PC-9 (cell line): Measurements from ENCODE around the gene SV2A. TPM values are rescaled to one million over a fixed set of nuclear protein-coding genes. Genes with fewer than 3 reads are reported as not detected.
A peak's percentile ranks its signal among the peaks of the same experiment; 100 is the strongest.
"Not testable (repeated sequence)": the region's sequence is repeated elsewhere in the genome, so short reads cannot be mapped to it uniquely, and the experiment has no call there.

Experiments
- BruUV-seq: library from RNA; stranded (reverse); fragments of 400-500 nt; replicated peaks from 2 replicates; lab custom pipeline; 2021; lab: Mats Ljungman, UMichigan
- CTCF ChIA-PET: fragments of 300-600 bp; sonication (Branson Sonifier 250); formaldehyde crosslinking; loops from one replicate; lab custom pipeline; 2022; ENCODE audit warnings: antibody characterized with exemption; lab: Charles Lee
- POLR2A ChIA-PET: fragments of 300-600 bp; sonication (Branson Sonifier 250); formaldehyde crosslinking; loops from one replicate; lab custom pipeline; 2022; ENCODE audit warnings: antibody characterized with exemption; ENCODE audit not compliant: unreplicated experiment; lab: Charles Lee
- DNase-seq, 2 experiments: peaks; one replicate each; pipeline versions ENCODE4 v3.0.0 to v3.0.0-alpha.2; 2015 to 2022; ENCODE audit warnings: mixed read lengths in 1 of 2
- H2AFZ ChIP-seq: fragments of 200-600 bp; sonication (generic); 2 replicates; pipeline ENCODE4 v1.8.1; 2017; ENCODE audit warnings: antibody characterized with exemption
- H3F3A ChIP-seq: fragments of 200-600 bp; sonication (generic); 2 replicates; pipeline ENCODE4 v1.8.1; 2017; ENCODE audit warnings: antibody characterized with exemption, mild to moderate bottlenecking, low read depth; ENCODE audit not compliant: insufficient read depth
- H3K27ac ChIP-seq: fragments of 200-600 bp; sonication (generic); 2 replicates; pipeline ENCODE4 v1.6.1; 2016; ENCODE audit warnings: mixed run types
- H3K27me3 ChIP-seq: fragments of 200-600 bp; sonication (generic); 2 replicates; pipeline ENCODE4 v1.6.1; 2016; ENCODE audit warnings: low read depth, mixed run types; ENCODE audit not compliant: insufficient read depth
- H3K36me3 ChIP-seq: fragments of 200-600 bp; sonication (generic); 2 replicates; pipeline ENCODE4 v1.6.1; 2016; ENCODE audit warnings: low read depth, mixed run types
- H3K4me1 ChIP-seq: fragments of 200-600 bp; sonication (generic); replicated peaks from 2 replicates; pipeline ENCODE4 v1.6.1; 2016; ENCODE audit warnings: mixed run types; ENCODE audit not compliant: insufficient read depth
- H3K4me2 ChIP-seq: fragments of 200-600 bp; sonication (generic); 2 replicates; pipeline ENCODE4 v1.6.1; 2017; ENCODE audit warnings: mixed run types
- H3K4me3 ChIP-seq: fragments of 200-600 bp; sonication (generic); 2 replicates; pipeline ENCODE4 v1.6.1; 2016; ENCODE audit warnings: mixed run types
- H3K79me2 ChIP-seq: fragments of 200-600 bp; sonication (generic); 2 replicates; pipeline ENCODE4 v1.6.1; 2017; ENCODE audit warnings: low read depth, mixed run types
- H3K9me2 ChIP-seq: fragments of 200-600 bp; sonication (generic); 2 replicates; pipeline ENCODE4 v1.8.1; 2017; ENCODE audit warnings: mild to moderate bottlenecking; ENCODE audit not compliant: insufficient read depth
- H3K9me3 ChIP-seq: fragments of 200-600 bp; sonication (generic); 2 replicates; pipeline ENCODE4 v1.8.1; 2016; ENCODE audit warnings: low read depth; ENCODE audit not compliant: insufficient read depth
- H4K20me1 ChIP-seq: fragments of 200-600 bp; sonication (generic); 2 replicates; pipeline ENCODE4 v1.8.1; 2017; ENCODE audit not compliant: insufficient read depth
- CTCF ChIP-seq: fragments of 200-600 bp; sonication (generic); conservative IDR thresholded peaks from 2 replicates; pipeline ENCODE4 v1.6.1; 2017; ENCODE audit warnings: mixed run types, antibody characterized with exemption, mild to moderate bottlenecking, moderate library complexity
- EZH2 ChIP-seq: fragments of 200-600 bp; sonication (generic); IDR thresholded peaks from 2 replicates; pipeline ENCODE4 v1.8.0; 2017; ENCODE audit warnings: antibody characterized with exemption, low read depth
- intact Hi-C: fragments of 100-400 bp; cut with micrococcal nuclease; formaldehyde crosslinking; loops from one replicate; pipeline ENCODE4 v1.10.0; 2022; ENCODE audit not compliant: unreplicated experiment
- total RNA-seq: library from RNA; stranded (reverse); gene quantifications from 2 replicates; pipeline ENCODE4 v1.2.3, GENCODE V29; 2021

SV2A gene
- total RNA-seq, 1 experiment from 2014 or later, result 0.33 TPM

GRCh38 chr1:149962039-149962647, 44.5 kb upstream of the SV2A start:
- peak; percentile 44 to 69 for DNase-seq
- ChIA-PET POLR2A (interaction anchor here (0.7 to 0.9 kb wide), 2 partner anchors 75 to 124 kb away, joined by 5 to 6 read pairs; a partner anchor contains a TSS), CTCF (interaction anchor here (0.6 to 1.4 kb wide), 6 partner anchors 55 to 1242 kb away, joined by 3 to 10 read pairs (median 3); a partner anchor contains a TSS)
- no peak overlapping the region for H3K4me2 ChIP-seq
- no peaks in the 10 kb centered on the region for H3K9me3 ChIP-seq
- H3K4me1 ChIP-seq, result peaks cover 7% of the 10 kb centered on the region
- H4K20me1 ChIP-seq, result no peaks in the 10 kb centered on the region
- peaks cover 15% of the 10 kb centered on the region for H3K36me3 ChIP-seq
- intact Hi-C loops, result loop anchor here (1.0 to 5.0 kb wide), 4 partner anchors 73 to 204 kb away; partner anchors contain the start of gene VPS45
- peak overlapping the region; percentile 52 for H3K27ac ChIP-seq
- H3K9me2 ChIP-seq, result no peaks in the 10 kb centered on the region
- no peaks in the 10 kb centered on the region for H3K79me2 ChIP-seq
- peak; percentile 83 for TF ChIP-seq CTCF
- no peak for TF ChIP-seq EZH2
- H2AFZ ChIP-seq, result no peak overlapping the region
- H3K4me3 ChIP-seq, result no peak overlapping the region
- no peaks in the 10 kb centered on the region for H3K27me3 ChIP-seq
- H3F3A ChIP-seq, result peaks cover 24% of the 10 kb centered on the region
- BruUV-seq, result no TSS peak

GRCh38 chr1:149957548-149957947, 39.9 kb upstream of the SV2A start:
- intact Hi-C loops, H3K79me2 ChIP-seq, H3K36me3 ChIP-seq, H3K4me1 ChIP-seq, H4K20me1 ChIP-seq, POLR2A ChIA-PET, BruUV-seq, H3K9me3 ChIP-seq, H3K4me2 ChIP-seq, DNase-seq, H3K9me2 ChIP-seq, H3K4me3 ChIP-seq, H3F3A ChIP-seq, H3K27ac ChIP-seq, H3K27me3 ChIP-seq, H2AFZ ChIP-seq: not testable (repeated sequence)
- CTCF ChIA-PET, result interaction anchor here (1.1 kb wide), 1 partner anchor 211 kb away, joined by 5 read pairs; no protein-coding TSS in a partner anchor

GRCh38 chr1:149949911-149950310, 32.3 kb upstream of the SV2A start:
- Histone ChIP-seq H3K27ac (no peak overlapping the region), H3K4me3 (no peak overlapping the region), H3F3A (peaks cover 6% of the 10 kb centered on the region; the same call in 1 of the 2 replicates), H3K9me3 (no peaks in the 10 kb centered on the region), H3K9me2 (no peaks in the 10 kb centered on the region), H3K36me3 (peaks cover 13% of the 10 kb centered on the region; the same call in 1 of the 2 replicates), H2AFZ (no peak overlapping the region), H4K20me1 (no peaks in the 10 kb centered on the region), H3K27me3 (no peaks in the 10 kb centered on the region), H3K4me1 (no peaks in the 10 kb centered on the region), H3K4me2 (no peak overlapping the region), H3K79me2 (no peaks in the 10 kb centered on the region)
- ChIA-PET POLR2A (interaction anchor here (0.6 to 0.8 kb wide), 2 partner anchors 10 to 46 kb away, joined by 4 to 19 read pairs; no protein-coding TSS in a partner anchor), CTCF (no interaction called here)
- BruUV-seq, result no TSS peak
- no peak for TF ChIP-seq CTCF
- no peak for TF ChIP-seq EZH2
- intact Hi-C loops, result no loop called here
- DNase-seq, result no peak
